IPS-15b (cell line): ENCODE data around the gene RFNG.

Experiments used
- H3K27me3 ChIP-seq: one replicate; pipeline ENCODE4 v1.6.1; 2013; ENCODE audit warnings: low read length; ENCODE audit not compliant: control insufficient read depth, insufficient read depth
- H3K36me3 ChIP-seq: one replicate; pipeline ENCODE4 v1.6.1; 2013; ENCODE audit warnings: low read length; ENCODE audit not compliant: control insufficient read depth, insufficient read depth
- H3K4me1 ChIP-seq: one replicate; pipeline ENCODE4 v1.6.1; 2013; ENCODE audit warnings: mild to moderate bottlenecking, low read length; ENCODE audit not compliant: control insufficient read depth, insufficient read depth
- H3K4me3 ChIP-seq: one replicate; pipeline ENCODE4 v1.5.1; 2013; ENCODE audit warnings: low read depth, low read length
- H3K9ac ChIP-seq: one replicate; pipeline ENCODE4 v1.6.1; 2013; ENCODE audit warnings: low read depth, mild to moderate bottlenecking, low read length
- H3K9me3 ChIP-seq: one replicate; pipeline ENCODE4 v1.6.1; 2013; ENCODE audit warnings: mild to moderate bottlenecking, low read length; ENCODE audit not compliant: control insufficient read depth, insufficient read depth

Gene RFNG

GRCh38 chr17:82058230-82058854, 6.7 kb upstream of the RFNG start:
- H3K9me3 ChIP-seq: no peaks in the 10 kb centered on the region
- H3K9ac ChIP-seq: no peak overlapping the region
- H3K27me3 ChIP-seq: no peaks in the 10 kb centered on the region
- H3K4me1 ChIP-seq: no peaks in the 10 kb centered on the region
- no peak overlapping the region for H3K4me3 ChIP-seq
- peaks cover 89% of the 10 kb centered on the region for H3K36me3 ChIP-seq

GRCh38 chr17:82056729-82057621, 5.4 kb upstream of the RFNG start:
- H3K36me3 ChIP-seq: peaks cover 80% of the 10 kb centered on the region
- H3K9ac ChIP-seq: no peak overlapping the region
- H3K4me3 ChIP-seq: no peak overlapping the region
- no peaks in the 10 kb centered on the region for H3K4me1 ChIP-seq
- no peaks in the 10 kb centered on the region for H3K27me3 ChIP-seq
- no peaks in the 10 kb centered on the region for H3K9me3 ChIP-seq

GRCh38 chr17:82055965-82056728, 4.5 kb upstream of the RFNG start:
- Histone ChIP-seq H3K4me3 (no peak overlapping the region), H3K4me1 (no peaks in the 10 kb centered on the region), H3K27me3 (no peaks in the 10 kb centered on the region), H3K9me3 (no peaks in the 10 kb centered on the region), H3K9ac (no peak overlapping the region), H3K36me3 (peaks cover 73% of the 10 kb centered on the region)

- H3K4me1 ChIP-seq: no peaks in the 10 kb centered on the region
- peaks cover 68% of the 10 kb centered on the region for H3K36me3 ChIP-seq
- no peaks in the 10 kb centered on the region for H3K9me3 ChIP-seq
- no peaks in the 10 kb centered on the region for H3K27me3 ChIP-seq
- no peak overlapping the region for H3K4me3 ChIP-seq
- H3K9ac ChIP-seq: no peak overlapping the region
Observed at GRCh38 chr17:82055023-82055964, 3.7 kb upstream of the RFNG start.

- Histone ChIP-seq H3K9me3 (no peaks in the 10 kb centered on the region), H3K27me3 (no peaks in the 10 kb centered on the region), H3K4me1 (no peaks in the 10 kb centered on the region), H3K9ac (no peak overlapping the region), H3K4me3 (no peak overlapping the region), H3K36me3 (peaks cover 68% of the 10 kb centered on the region)
Observed at GRCh38 chr17:82054351-82055022, 2.9 kb upstream of the RFNG start.

- no peak overlapping the region for H3K4me3 ChIP-seq
- H3K9ac ChIP-seq: no peak overlapping the region
- no peaks in the 10 kb centered on the region for H3K4me1 ChIP-seq
- H3K9me3 ChIP-seq: no peaks in the 10 kb centered on the region
- H3K27me3 ChIP-seq: no peaks in the 10 kb centered on the region
- peaks cover 64% of the 10 kb centered on the region for H3K36me3 ChIP-seq
Observed at GRCh38 chr17:82053556-82054263, 2.1 kb upstream of the RFNG start.

- no peaks in the 10 kb centered on the region for H3K4me1 ChIP-seq
- peaks cover 61% of the 10 kb centered on the region for H3K36me3 ChIP-seq
- no peak overlapping the region for H3K4me3 ChIP-seq
- no peaks in the 10 kb centered on the region for H3K27me3 ChIP-seq
- no peaks in the 10 kb centered on the region for H3K9me3 ChIP-seq
- no peak overlapping the region for H3K9ac ChIP-seq
Observed at GRCh38 chr17:82053130-82053529, 1.5 kb upstream of the RFNG start.

GRCh38 chr17:82052638-82053059, 1.0 kb upstream of the RFNG start:
- no peaks in the 10 kb centered on the region for H3K9me3 ChIP-seq
- peak overlapping the region; percentile 76 for H3K9ac ChIP-seq
- peaks cover 62% of the 10 kb centered on the region for H3K36me3 ChIP-seq
- no peaks in the 10 kb centered on the region for H3K4me1 ChIP-seq
- no peaks in the 10 kb centered on the region for H3K27me3 ChIP-seq
- H3K4me3 ChIP-seq: peak overlapping the region; percentile 79

- Histone ChIP-seq H3K36me3 (peaks cover 54% of the 10 kb centered on the region), H3K4me3 (peak overlapping the region; percentile 79), H3K9me3 (no peaks in the 10 kb centered on the region), H3K27me3 (no peaks in the 10 kb centered on the region), H3K4me1 (no peaks in the 10 kb centered on the region), H3K9ac (no peak overlapping the region)
Observed at GRCh38 chr17:82050761-82051641, 610 bp downstream of the RFNG start.
